Activated naive CD8-positive, alpha-beta T cell treated with anti-CD3 and anti-CD28 coated beads, Interleukin-2, amount 50 U/mL, for 16 hours (primary cell): ENCODE measurements around the gene WIZ.

ENCODE experiments used
- DNase-seq: peaks from one replicate; pipeline ENCODE4 v3.0.0-alpha.2; 2020; ENCODE audit warnings: low read depth, low spot score

Gene WIZ

DNA sequence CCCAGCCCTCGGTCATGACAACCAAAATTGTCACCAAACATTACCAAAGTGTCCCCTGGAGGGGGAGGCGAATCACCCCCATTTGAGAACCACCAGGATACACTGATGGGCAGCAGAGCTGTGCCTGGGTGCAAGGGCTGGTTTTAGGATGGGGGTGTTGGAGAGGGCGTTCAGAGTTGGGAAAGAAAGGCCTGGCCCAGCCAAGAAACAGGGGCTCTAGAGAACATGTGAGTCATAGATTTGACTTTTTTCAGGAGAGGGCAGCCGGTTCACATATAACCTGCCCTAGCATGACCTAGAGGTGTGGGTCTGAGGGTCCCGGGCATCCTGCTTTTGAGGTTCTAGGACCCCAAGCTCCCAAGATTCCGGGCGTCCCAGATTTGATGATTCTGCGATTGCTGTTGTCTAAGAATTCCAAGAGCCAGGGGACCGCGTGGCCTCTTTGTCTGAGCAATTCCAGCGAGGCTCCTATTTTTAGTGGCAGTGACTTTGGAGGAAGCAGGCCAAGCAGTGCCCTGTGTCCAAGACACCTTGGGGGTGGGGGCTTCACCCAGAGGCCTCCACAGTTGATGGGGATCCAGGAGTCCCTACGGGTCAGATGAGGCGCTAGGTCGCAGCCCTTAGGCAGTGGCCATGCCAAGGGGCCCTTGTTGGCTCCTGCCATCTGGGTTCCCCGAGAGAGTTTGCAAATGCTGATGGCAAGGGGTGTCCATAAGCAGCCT lies 5.1 kb downstream of the WIZ start:
- no peak for DNase-seq

DNA sequence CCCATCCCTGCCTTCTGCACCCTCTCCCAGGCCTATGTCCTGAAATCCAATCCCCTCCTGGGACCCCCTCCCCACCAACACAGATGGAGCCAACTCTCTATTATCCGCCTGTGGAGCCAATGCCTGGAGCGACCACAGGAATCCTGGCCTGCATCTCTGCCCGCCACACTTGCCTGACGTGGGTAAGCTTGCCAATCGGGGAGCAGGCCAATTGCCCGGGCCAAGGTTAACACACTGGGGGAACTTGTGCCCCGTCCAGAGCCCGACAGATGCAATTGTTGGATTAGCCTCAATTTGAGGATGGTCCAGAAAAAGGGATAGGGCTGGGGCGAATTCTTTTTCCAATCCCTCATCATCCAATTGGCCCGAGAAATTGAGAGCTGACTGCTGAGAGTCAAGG lies 5.9 kb downstream of the WIZ start:
- no peak for DNase-seq

GRCh38 chr19:15443325-15443724 lies 6.4 kb downstream of the WIZ start:
- DNase-seq = no peak

DNA sequence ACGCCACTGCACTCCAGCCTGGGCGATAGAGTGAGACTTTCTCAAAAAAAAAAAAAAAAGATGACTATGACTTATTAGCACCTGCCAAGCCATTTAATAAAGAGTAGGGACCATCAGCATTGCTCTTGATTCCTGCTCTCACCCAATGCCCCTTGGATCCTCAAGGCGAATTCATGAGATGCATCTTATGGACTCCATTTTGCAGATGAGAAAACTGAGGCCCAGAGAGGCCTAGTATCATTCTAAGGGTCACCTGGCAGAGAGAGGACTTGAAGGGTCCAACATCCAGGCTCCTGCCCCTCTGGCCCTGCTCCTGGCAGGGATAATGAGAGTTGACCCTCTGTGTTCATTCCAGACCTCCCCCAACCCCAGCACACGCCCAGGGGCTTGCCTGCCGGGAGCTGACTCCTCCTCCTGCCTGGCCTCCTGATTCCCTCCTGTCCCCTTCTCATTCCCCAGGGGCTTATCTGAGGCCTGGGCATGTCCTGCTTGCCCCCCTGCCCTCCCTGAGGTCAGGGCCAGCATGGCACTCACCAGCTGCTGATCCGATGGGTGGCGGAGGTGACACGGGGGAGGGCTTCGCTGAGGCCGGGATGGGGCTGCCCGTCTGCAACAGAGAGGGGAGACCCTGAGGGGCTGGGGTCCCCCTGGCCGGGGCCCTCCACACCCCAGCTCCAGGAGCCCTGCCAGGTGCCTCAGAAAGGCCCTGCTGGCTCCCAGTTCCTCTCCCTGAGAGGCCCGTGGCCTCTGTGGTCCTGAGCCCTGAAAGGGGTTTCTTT lies 7.4 kb downstream of the WIZ start:
- DNase-seq = no peak

DNA sequence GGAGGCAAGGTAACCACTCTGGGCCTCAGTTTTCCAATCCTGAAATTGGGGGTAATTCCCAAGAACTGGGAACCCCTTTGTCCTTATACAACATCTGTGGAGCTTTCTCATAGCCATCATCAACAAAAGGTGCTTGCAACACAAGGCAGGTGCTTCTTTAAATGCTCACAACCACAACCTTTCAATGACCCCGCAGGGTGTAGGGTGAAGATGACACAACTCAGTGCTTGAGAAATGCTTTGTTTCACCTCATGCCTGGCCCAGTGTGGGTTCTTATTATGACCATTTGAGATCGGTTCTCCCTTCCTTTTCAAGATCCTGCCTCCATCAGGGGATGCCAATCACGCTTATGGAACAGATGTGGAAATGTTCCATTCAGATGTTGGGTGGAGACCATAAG lies 8.4 kb downstream of the WIZ start:
- no peak for DNase-seq

GRCh38 chr19:15439821-15440641 lies 9.7 kb downstream of the WIZ start:
- DNase-seq = no peak

GRCh38 chr19:15439078-15439799 lies 10.5 kb downstream of the WIZ start:
- DNase-seq = no peak

GRCh38 chr19:15438577-15438976 lies 11.2 kb downstream of the WIZ start:
- DNase-seq = no peak

DNA sequence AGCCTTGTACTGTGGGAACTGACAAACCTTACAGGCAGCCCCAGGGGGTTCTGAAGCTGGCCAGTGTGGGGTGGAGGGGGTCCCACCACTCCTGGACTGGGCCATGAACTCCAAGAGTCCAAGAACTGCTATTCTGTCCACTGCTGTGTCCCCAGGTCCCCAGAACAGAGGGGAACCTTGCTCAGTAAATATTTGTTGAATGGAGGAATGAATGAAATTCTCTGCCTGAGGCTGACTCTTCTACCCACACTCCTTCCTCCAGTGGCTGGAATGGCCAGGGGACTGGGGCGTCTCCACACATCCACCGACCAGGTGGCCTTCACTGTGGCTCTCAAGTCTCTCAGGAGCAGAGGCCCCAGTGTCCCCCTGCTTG lies 11.6 kb downstream of the WIZ start:
- no peak for DNase-seq

GRCh38 chr19:15437355-15438123 lies 12.2 kb downstream of the WIZ start:
- no peak for DNase-seq

GRCh38 chr19:15436826-15437110 lies 13.0 kb downstream of the WIZ start:
- DNase-seq = no peak

DNA sequence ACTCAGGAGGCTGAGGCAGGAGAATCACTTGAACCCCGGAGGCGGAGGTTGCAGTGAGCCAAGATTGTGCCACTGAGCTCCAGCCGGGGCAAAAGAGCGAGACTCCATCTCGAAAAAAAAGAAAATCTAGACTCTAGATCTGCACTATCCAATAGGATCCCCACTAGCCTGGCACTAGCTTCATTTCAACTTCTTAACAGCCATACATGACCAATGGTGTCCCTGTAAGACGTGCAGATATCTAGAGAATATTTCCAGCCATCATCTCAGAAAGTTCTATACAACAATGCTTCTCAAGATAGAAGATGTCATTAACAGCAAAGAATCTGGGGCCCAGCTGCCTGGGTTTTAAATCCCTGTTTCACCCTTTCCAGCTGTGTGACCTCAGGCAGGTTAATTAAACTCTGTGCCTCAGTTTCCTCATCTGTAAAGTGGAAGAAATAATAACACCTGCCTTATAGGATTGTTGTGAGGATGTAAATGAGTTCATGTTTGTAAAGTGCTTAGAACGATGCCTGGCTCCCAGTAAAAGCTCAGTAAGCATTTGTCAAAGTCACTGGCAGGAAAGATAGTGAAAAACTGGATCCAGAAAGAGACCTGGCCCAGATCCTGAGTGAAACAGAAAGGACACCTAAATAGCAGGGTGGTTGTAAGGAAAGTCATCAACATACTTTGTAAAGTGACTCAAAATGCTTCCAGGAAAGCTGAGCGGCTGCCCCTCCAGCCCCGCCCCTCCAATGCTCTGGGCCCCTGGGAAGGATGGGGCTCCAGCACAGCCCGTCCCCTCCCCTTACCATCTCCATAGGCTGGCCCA lies 13.5 kb downstream of the WIZ start:
- no peak for DNase-seq

DNA sequence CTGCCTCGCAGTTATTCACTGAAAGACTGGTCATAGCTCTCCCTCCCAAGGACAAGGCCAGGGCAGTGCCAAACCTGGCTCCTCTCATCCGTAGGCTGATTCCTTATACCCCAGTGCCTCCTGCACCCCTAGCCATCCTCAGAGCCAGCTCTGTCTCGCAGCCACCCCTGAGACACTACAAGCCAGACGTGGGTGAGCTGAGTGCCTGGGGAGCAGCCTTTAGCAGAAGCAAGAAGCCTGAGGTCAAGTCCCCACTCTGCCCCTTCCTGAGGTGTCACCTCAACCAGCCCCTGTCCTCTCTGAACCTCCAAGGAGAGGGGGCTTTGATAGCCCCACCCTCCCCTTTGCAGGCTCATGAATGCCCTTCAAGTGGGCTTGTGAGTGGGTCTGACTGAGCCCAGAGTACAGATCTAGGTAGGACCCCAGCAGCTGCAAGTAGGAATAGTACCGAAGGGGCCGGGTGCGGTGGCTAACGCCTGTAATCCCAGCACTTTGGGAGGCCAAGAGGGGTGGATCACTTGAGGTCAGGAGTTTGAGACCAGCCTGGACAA lies 16.2 kb downstream of the WIZ start:
- DNase-seq = no peak

DNA sequence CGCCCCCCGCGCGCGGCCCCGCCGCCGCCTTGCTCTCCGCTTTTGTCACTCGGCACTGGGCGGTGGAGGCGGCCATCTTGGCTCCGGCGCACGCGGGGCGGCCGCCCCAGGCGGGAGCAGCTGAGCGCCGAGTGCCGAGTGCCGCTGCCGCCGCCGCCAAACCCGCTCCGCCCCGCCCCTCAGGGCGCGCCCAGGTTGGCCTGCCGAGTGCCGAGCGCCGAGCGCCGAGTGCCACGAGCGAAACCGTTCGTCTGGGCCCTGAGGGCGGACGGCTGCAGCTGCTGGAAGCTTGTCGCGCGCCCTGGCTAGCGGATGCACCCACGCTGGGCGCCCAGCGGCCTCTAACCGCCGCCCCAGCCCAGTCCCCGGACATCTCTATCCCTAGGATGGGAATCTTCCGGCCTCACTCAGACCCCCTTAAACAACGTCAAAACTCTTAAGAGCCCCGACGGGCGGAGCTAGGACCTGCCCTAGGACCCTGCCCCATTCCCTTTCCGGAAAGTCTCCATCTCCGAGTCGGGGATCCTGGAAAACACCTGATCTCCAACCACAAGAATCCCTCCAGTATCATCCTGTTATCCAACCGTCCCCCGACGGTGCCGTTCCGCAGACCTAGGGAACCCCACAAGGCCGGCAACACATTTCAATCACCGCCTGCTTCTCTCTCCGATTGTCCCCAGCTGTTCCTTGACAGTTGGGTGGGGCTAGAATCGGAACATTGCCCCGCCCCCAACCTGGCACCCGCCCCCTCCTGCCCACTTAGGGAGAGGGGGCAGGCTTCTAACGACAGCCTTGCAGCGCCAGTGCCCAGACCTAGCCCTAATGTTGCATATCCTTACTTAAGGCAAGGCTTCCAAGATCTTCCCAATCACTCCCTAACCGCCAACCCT lies 16.9 kb downstream of the WIZ start:
- DNase-seq = peak; percentile 86

DNA sequence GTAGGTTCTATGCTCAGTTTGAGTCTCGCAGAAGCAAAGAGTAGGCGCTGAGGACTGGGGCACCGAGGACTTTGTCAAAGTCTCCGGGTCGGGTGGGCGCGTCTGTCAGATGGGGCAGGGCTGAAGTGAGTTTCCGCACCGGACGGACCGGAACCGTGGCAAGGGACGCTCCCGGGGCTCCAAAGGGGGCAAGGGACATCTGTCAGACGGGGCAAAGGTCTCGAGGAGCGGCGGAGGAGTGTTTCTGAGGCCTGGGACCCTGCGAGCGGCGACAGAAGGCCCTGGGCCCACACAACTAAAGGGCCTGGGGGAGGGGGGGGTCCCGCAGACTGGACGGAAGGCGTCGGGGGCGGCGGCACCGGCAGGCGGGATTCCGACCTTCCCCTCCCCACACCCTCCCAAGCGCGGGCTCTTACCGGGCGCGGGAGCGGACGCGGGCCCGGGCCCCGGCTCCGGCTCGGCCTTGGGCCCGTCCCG lies 17.7 kb downstream of the WIZ start:
- DNase-seq = no peak

DNA sequence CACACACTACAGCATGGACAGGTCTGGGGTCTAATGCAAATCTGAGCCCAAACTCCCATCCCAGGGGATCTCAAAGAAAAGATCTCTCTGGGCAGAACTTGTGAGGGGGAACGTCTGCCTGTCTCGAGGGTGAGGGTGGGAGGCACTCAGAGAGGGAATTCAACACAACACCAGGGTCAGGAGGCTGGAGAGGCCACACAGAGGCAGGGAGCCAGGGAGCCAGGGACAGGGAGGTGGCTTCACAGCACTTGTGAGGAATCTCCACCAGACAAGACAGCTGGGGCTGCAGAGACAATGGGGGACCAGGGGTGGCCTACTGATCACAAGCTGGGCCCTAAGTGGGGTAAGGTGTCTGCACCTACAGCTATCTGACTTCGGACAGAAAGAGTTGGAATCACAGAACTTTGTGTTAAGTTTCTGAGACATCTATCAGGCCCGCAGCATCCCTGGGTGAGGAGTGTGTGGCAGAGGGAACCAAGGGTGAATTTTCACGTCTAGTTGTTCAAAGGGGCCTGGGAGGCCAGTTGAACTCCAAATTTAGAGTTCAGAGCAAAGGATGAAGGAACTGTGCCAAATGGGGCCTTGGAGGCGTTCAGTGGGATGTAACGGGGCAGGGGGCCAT lies 18.2 kb downstream of the WIZ start:
- DNase-seq = no peak

GRCh38 chr19:15430526-15431120 lies 19.1 kb downstream of the WIZ start:
- no peak for DNase-seq

- no peak for DNase-seq
These were observed 19.8 kb downstream of the WIZ start for GRCh38 chr19:15429825-15430467.
